Natural killer cell treated with Interleukin-12 subunit alpha and Interleukin-12 subunit beta and Interleukin-15 and Interleukin-18, amount 100 ng/mL, for 72 hours (primary cell): ENCODE data around the gene PDS5B. TPM values are rescaled to one million over a fixed set of nuclear protein-coding genes. Genes with fewer than 3 reads are reported as not detected.
"Not testable (repeated sequence)": the region's sequence is repeated elsewhere in the genome, so short reads cannot be mapped to it uniquely, and the experiment has no call there.

Experiments used
- ATAC-seq, 2 donors: fragments of 150-1000 bp; cut with Tn5 transposase in 1 of 2; sonication (Bioruptor Pico), chemical (Tn5 transposase) in 1 of 2; 2 replicates each; pipeline ENCODE4 v1.10.0; 2021
- DNase-seq: peaks from one replicate; pipeline ENCODE4 v3.0.0; 2022; ENCODE audit warnings: low spot score
- H3K27ac Mint-ChIP-seq, 2 donors: 1 replicate in 1 of 2; 2 replicates in 1 of 2; pipeline ENCODE4 v1.8.0; 2022; ENCODE audit warnings: mixed read lengths in 2 of 2, mild to moderate bottlenecking in 1 of 2, moderate library complexity in 1 of 2
- H3K27me3 Mint-ChIP-seq, 2 donors: 1 replicate in 1 of 2; 2 replicates in 1 of 2; pipeline ENCODE4 v1.8.0; 2022; ENCODE audit warnings: mixed read lengths in 2 of 2
- H3K36me3 Mint-ChIP-seq: one replicate; pipeline ENCODE4 v1.8.0; 2022; ENCODE audit warnings: mixed read lengths
- H3K4me1 Mint-ChIP-seq, 2 donors: 1 replicate in 1 of 2; 2 replicates in 1 of 2; pipeline ENCODE4 v1.8.0; 2022; ENCODE audit warnings: low read depth in 2 of 2, mixed read lengths in 2 of 2, mild to moderate bottlenecking in 1 of 2
- H3K4me3 Mint-ChIP-seq: one replicate; pipeline ENCODE4 v1.8.0; 2022; ENCODE audit warnings: mixed read lengths
- H3K9me3 Mint-ChIP-seq: 2 replicates; pipeline ENCODE4 v1.8.0; 2022; ENCODE audit warnings: mixed read lengths
- total RNA-seq, 2 donors: library from RNA; stranded (reverse); gene quantifications; one replicate each; pipeline ENCODE4 v1.2.3, GENCODE V29; 2022

The PDS5B gene
- total RNA-seq, 2 donors from 2014 or later = 46.9 to 48.6 TPM

GRCh38 chr13:32824675-32825074 lies 238.4 kb downstream of the PDS5B start:
- no peaks in the 10 kb centered on the region for H3K9me3 Mint-ChIP-seq
- H3K27me3 Mint-ChIP-seq = peaks cover 5 to 14% of the 10 kb centered on the region in 2 donors
- no peak overlapping the region for H3K4me3 Mint-ChIP-seq
- no peaks in the 10 kb centered on the region for H3K4me1 Mint-ChIP-seq
- H3K36me3 Mint-ChIP-seq = no peaks in the 10 kb centered on the region
- no peak overlapping the region for H3K27ac Mint-ChIP-seq
- ATAC-seq (no peak), DNase-seq (no peak)

- ATAC-seq = no peak
- Mint-ChIP-seq H3K4me3 (no peak overlapping the region), H3K27me3 (peaks cover 3 to 14% of the 10 kb centered on the region in 2 donors)
Observed at GRCh38 chr13:32825481-32825880, 239.2 kb downstream of the PDS5B start.

GRCh38 chr13:32826372-32826771 lies 240.1 kb downstream of the PDS5B start:
- not testable (repeated sequence) for H3K4me3 Mint-ChIP-seq, H3K36me3 Mint-ChIP-seq, DNase-seq, ATAC-seq, H3K4me1 Mint-ChIP-seq, H3K27ac Mint-ChIP-seq, H3K9me3 Mint-ChIP-seq
- H3K27me3 Mint-ChIP-seq = peaks cover 3 to 14% of the 10 kb centered on the region in 2 donors

More at GRCh38 chr13:32825481-32825880, 239.2 kb downstream of the PDS5B start:
- H3K9me3 Mint-ChIP-seq = no peaks in the 10 kb centered on the region
- no peaks in the 10 kb centered on the region for H3K4me1 Mint-ChIP-seq
- no peak overlapping the region for H3K27ac Mint-ChIP-seq
- H3K36me3 Mint-ChIP-seq = no peaks in the 10 kb centered on the region
- no peak for DNase-seq

Other genes with a start within 250 kb of the PDS5B start
- gene N4BP2L1, start 158.3 kb upstream of the PDS5B start, total RNA-seq = 10 to 100 TPM; 14.6 to 23.9 TPM
- 100 to 1,000 TPM; 141 to 155 TPM for gene N4BP2L2, start 47.7 kb upstream of the PDS5B start, total RNA-seq